Psoas muscle (tissue), 8 donors: ENCODE measurements around the gene DPT. TPM values are rescaled to one million over a fixed set of nuclear protein-coding genes. Genes with fewer than 3 reads are reported as not detected.

ENCODE experiments used
- ATAC-seq, 4 donors: fragments of 200-7000 bp; cut with Tn5 transposase; one replicate each; pipeline ENCODE4 v1.9.1; 2020; ENCODE audit warnings: moderate library complexity in 3 of 4, mild to moderate bottlenecking in 2 of 4
- DNase-seq, 2 donors: peaks; one replicate each; pipeline ENCODE4 v3.0.0-alpha.2; 2020
- H3K27ac ChIP-seq: fragments of 200-600 bp; one replicate; pipeline ENCODE4 v1.8.0; 2022
- H3K27me3 ChIP-seq, 3 donors: fragments of 200-600 bp in 1 of 3; one replicate each; pipeline versions ENCODE4 v1.6.1 to v1.8.0; 2013 to 2022; ENCODE audit warnings: low read length in 2 of 3, mild to moderate bottlenecking in 2 of 3, moderate library complexity in 1 of 3; ENCODE audit not compliant: insufficient read depth in 3 of 3
- H3K36me3 ChIP-seq, 2 donors: fragments of 200-600 bp in 1 of 2; one replicate each; pipeline versions ENCODE4 v1.6.1 to v1.8.0; 2013 to 2022; ENCODE audit warnings: low read depth in 1 of 2, mild to moderate bottlenecking in 1 of 2, moderate library complexity in 1 of 2; ENCODE audit not compliant: insufficient read depth in 1 of 2
- H3K4me1 ChIP-seq: fragments of 200-600 bp; one replicate; pipeline ENCODE4 v1.8.0; 2022
- H3K4me3 ChIP-seq: fragments of 200-600 bp; one replicate; pipeline ENCODE4 v1.8.0; 2022; ENCODE audit warnings: mild to moderate bottlenecking
- H3K9me3 ChIP-seq: fragments of 200-600 bp; one replicate; pipeline ENCODE4 v1.8.0; 2022
- CTCF ChIP-seq: fragments of 200-600 bp; IDR thresholded peaks from one replicate; pipeline ENCODE4 v1.8.0; 2022; ENCODE audit warnings: antibody characterized with exemption
- WGBS, 3 donors: extraction: QIAGEN DNeasy Blood & Tissue Kit; methylation state at CpG; one replicate each; pipeline versions ENCODE4 v1.1.6 to v1.1.7; 2013; 5-methylcytosine and 5-hydroxymethylcytosine counted together
- intact Hi-C, 2 donors: fragments of 100-400 bp; cut with DNase I; formaldehyde crosslinking; loops; one replicate each; pipeline versions ENCODE4 v1.11.0 to v1.14.2; 2022
- polyA plus RNA-seq, 3 donors: library from polyadenylated mRNA; stranded (reverse); fragments of 200-250 nt; gene quantifications; one replicate each; pipeline ENCODE4 v1.2.3, GENCODE V29; 2013
- total RNA-seq, 4 donors: library from RNA; stranded (reverse); fragmentation: NEBNext Ultra II Directional in 2 of 4; extraction: Animal tissue kit (Norgen Biotek cat#: 25700) in 2 of 4; gene quantifications; one replicate each; pipeline versions ENCODE4 v1.2.1 to v1.2.4, GENCODE V29; 2021 to 2023
- donor health status: healthy with polysubstance abuse.
- donor health status: DM: no; HTN: no; CAD: no; lungs with moderate emphysema.
- donor health status: Bipolar disorder and iron deficiency.
- donor health status: healthy.
- donor health status: DM: yes; HTN: yes; CAD: no.
- donor health status: DM: no; HTN: no; CAD: no.
- donor health status: DM: no; HTN: no; CAD: no.
- donor health status: DM: yes; HTN: yes; CAD: no.

Gene DPT
- total and polyA plus RNA-seq, 7 donors, result 8.5 to 39.4 (median 9.3) TPM

GRCh38 chr1:168700575-168701268, 28.3 kb downstream of the DPT start:
- WGBS, 3 donors, result 82 to 88% (median 83%) methylated on average over 3 of the region's 3 CpGs
- ATAC-seq, result no peak
- intact Hi-C loops, result no loop called here
- H3K27ac ChIP-seq, result no peak overlapping the region
- no peak overlapping the region for H3K4me3 ChIP-seq
- H3K9me3 ChIP-seq, result no peaks in the 10 kb centered on the region
- DNase-seq, result no peak
- H3K27me3 ChIP-seq, result no peaks in the 10 kb centered on the region
- no peaks in the 10 kb centered on the region for H3K36me3 ChIP-seq
- H3K4me1 ChIP-seq, result no peaks in the 10 kb centered on the region
- TF ChIP-seq CTCF, result no peak

- intact Hi-C loops, result loop anchor here (5.0 to 10.0 kb wide), 2 partner anchors 41 to 54 kb away; no protein-coding TSS in a partner anchor
- 31 to 100% (median 43%) methylated on average over 1 of the region's 1 CpG for WGBS, 3 donors
- DNase-seq (no peak), ATAC-seq (no peak)
- Histone ChIP-seq H3K36me3 (no peaks in the 10 kb centered on the region), H3K9me3 (no peaks in the 10 kb centered on the region), H3K27me3 (no peaks in the 10 kb centered on the region), H3K4me3 (no peak overlapping the region), H3K27ac (no peak overlapping the region), H3K4me1 (no peaks in the 10 kb centered on the region)
- TF ChIP-seq CTCF, result no peak
Observed at GRCh38 chr1:168698453-168698852, 30.6 kb downstream of the DPT start.

GRCh38 chr1:168697356-168698126, 31.5 kb downstream of the DPT start:
- Histone ChIP-seq H3K9me3 (no peaks in the 10 kb centered on the region), H3K4me1 (no peaks in the 10 kb centered on the region), H3K4me3 (no peak overlapping the region), H3K27me3 (no peaks in the 10 kb centered on the region), H3K27ac (no peak overlapping the region), H3K36me3 (no peaks in the 10 kb centered on the region)
- DNase-seq (no peak), ATAC-seq (no peak)
- intact Hi-C loops, result loop anchor here (5.0 to 10.0 kb wide), 2 partner anchors 40 to 53 kb away; no protein-coding TSS in a partner anchor
- TF ChIP-seq CTCF, result no peak
- WGBS, 3 donors, result 84 to 87% (median 84%) methylated on average over 5 of the region's 5 CpGs

- Histone ChIP-seq H3K36me3 (no peaks in the 10 kb centered on the region), H3K27me3 (no peaks in the 10 kb centered on the region), H3K27ac (no peak overlapping the region), H3K9me3 (no peaks in the 10 kb centered on the region), H3K4me3 (no peak overlapping the region), H3K4me1 (no peaks in the 10 kb centered on the region)
- no peak for ATAC-seq
- intact Hi-C loops, result loop anchor here (5.0 to 10.0 kb wide), 2 partner anchors 39 to 51 kb away; no protein-coding TSS in a partner anchor
- 72 to 82% (median 81%) methylated on average over 7 of the region's 7 CpGs for WGBS, 3 donors
- TF ChIP-seq CTCF, result no peak
- no peak for DNase-seq
Observed at GRCh38 chr1:168696125-168696760, 32.8 kb downstream of the DPT start.
